Stimulated activated CD8-positive, alpha-beta memory T cell treated with anti-CD3 and anti-CD28 coated beads, Interleukin-4, amount 100 ng/mL, for 48 hours (primary cell): ENCODE measurements around the gene RAPGEF5.

Experiments
- DNase-seq: peaks from one replicate; pipeline ENCODE4 v3.0.0-alpha.2; 2020

The RAPGEF5 gene

GRCh38 chr7:22251281-22251680 lies 105.7 kb downstream of the RAPGEF5 start:
- no peak for DNase-seq

DNA sequence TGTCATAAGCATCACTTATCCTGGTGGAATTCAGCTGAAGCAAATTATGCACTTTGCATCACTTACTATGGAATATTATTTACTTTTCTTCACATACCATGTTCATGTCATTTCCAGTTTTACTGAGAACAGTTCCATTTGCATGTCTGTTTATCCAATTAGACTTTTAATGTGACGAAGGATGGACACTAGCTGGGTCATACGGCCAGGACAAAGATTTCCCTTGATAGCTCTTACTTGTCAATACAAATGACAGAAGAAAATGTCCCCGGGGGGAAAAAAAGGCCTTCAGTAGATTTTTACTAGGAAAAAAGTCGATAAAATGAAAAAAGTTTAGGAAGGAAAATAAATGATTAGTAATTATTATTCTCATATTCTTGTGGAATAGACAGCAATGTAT lies 106.6 kb downstream of the RAPGEF5 start:
- no peak for DNase-seq

GRCh38 chr7:22248111-22248809 lies 108.7 kb downstream of the RAPGEF5 start:
- no peak for DNase-seq

DNA sequence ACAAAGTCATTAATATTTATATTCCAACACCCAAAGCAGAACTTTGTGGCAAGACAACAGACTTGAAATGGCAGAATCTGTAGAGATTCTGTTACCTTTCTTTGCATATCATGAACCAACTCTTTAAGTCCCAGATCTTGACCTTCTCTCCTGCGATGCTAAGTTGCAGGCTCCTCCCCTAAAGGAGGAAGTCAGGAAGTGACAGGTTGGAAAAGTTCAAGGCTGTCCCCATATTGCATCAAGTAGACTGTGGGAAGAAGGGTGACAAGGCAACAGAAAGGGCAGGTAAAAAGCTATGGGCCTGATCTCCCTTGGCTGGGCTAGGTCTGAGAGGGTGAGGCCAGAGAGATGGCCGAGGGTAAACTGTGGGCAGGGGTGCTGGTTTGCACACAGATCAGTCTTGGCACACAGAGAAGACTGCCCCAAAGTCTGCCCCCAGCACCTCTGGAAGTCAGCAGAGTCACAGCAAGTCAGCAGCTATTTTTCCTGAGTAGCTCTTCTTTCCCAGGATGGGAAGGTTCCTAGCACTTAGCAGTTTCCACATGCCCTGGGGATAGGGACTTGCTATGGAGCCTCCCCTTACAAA lies 115.1 kb downstream of the RAPGEF5 start:
- no peak for DNase-seq

GRCh38 chr7:22240904-22241571 lies 115.9 kb downstream of the RAPGEF5 start:
- DNase-seq = no peak

DNA sequence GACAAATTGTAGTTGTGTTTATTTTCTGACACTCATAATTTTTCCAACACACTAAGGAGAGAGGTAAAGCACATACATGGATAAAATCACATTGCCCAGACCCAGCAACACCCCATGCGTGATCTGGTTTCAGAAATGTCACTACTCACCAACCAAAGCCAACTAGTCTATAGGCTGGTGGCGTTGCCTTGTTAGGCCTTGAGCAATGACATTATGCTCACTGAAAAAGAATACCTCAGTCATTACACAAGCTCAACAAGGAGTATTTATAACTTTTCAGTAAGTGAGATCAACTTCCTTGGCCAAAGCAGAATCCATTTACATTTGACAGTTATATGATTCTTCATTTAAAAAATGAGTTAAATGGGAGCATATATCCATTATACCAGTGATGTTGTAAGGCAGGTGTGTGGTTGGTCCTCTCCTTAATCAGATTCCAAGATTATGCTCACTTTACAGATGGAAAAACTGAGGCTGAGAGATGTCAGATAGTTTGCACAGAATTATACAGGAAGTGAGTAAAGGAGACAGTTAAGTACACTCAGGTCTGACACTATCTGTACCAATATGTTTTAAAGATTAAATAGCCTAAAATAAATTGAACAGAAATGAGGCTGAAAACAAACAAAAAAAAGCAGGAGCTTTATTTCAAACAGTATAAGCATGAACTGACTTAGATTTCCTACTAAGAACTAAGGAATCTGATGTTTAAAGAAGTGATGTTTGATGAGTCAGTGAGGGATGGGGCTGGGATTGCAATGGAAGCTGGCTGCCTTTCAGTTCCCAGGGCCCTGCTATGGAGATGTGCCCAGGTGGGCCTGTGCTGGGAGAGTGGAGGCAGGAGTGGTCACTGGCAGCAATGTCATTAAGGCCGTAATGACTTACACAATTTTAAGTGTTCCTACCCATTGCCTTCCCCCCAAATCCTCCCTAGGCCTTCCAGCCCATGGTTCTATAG lies 118.3 kb downstream of the RAPGEF5 start:
- no peak for DNase-seq

GRCh38 chr7:22235134-22235533 lies 121.8 kb downstream of the RAPGEF5 start:
- DNase-seq = no peak

DNA sequence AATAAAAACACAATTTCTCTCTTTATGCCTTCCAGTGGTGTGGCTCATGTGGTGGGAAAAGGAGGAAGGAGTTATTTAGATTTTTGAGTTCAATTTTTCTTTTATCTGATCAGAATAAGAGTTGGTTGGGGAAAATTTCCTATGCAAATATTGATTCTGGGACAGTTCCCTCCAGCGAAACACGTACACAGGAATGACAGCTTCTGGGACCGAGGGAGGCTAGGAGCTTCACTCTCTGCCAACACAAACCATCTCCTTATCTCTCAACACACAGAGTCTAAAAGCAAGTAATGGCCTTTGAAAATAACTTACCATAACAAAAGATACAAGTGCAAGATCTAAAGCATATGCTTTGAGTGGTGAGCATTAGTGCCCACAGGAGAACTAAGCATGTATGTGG lies 122.7 kb downstream of the RAPGEF5 start:
- DNase-seq = no peak

DNA sequence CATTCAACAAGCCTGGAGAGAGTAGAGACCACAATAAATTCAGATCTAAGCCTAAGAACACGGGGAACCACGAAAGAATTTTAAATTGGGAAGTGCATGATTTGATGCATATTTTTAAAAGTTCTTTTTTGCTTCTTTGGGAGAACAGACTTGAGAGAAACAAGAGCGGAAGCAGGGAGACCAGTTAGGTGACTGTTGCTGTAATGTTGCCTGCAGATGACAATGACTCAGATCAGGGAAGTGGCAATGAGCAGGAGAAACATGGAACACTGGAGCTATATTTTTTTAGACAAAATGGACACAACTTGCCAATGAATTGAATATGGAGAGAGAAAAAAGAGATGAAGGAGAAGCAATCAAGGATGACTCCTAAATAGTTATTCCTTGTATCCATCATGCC lies 125.1 kb downstream of the RAPGEF5 start:
- DNase-seq = no peak

GRCh38 chr7:22231141-22231540 lies 125.8 kb downstream of the RAPGEF5 start:
- DNase-seq = no peak

- DNase-seq = no peak
Observed at GRCh38 chr7:22230238-22230637, 126.7 kb downstream of the RAPGEF5 start.

DNA sequence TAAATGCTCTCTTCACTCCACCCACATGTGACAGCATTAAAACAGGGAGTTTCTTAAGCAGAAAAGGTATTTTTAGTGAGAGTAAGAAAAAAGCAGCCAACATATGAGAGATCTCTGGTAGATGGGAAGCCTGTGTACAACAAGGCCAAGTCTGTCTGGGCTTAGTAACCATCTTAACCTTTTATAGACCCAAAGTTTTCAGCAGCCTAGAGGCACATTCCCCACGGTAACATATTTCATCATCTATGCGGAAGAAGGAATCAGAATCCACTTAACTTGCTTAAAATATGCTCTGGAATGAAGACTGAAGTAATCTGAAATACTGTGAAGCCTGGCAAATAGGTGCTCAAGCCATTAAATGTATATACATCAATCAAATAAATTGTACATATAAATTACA lies 127.8 kb downstream of the RAPGEF5 start:
- DNase-seq = no peak

GRCh38 chr7:22223807-22224206 lies 133.1 kb downstream of the RAPGEF5 start:
- no peak for DNase-seq

- DNase-seq = no peak
Observed at GRCh38 chr7:22220941-22221340, 136.0 kb downstream of the RAPGEF5 start.

DNA sequence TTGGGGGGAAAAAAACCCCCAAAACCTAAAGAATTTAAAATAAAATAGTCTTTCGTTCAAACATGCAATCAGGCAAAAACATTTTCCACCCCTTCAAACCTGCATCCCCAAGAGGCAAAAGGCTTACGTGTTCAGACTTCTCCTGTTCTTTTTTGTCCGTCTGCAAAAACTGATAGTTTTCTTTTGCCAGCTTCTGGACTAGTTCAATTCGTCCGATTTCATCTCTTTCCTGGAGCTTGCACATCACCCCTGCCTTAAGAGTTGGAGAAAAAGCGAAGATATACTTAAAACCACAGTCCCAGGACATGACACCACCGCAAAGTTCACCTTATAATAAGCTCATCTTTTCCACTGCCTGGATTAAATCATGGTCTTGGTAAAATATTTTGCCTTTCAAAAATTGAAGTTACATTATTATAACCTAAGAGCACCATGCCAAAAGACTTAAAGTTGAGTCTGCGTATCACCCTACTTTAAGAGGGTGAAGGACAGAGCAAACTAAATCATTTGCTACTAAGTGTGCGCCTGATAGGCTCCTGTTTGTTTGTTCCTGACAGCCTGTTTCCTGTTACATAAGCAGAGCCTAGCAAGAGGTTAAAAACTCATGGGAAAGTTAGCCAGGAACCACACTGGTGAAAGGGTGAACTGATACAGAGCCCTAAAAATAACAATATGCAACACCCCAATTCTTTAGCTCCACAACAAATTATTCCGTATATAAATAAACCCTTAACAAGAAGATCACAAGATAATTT lies 137.0 kb downstream of the RAPGEF5 start:
- no peak for DNase-seq

DNA sequence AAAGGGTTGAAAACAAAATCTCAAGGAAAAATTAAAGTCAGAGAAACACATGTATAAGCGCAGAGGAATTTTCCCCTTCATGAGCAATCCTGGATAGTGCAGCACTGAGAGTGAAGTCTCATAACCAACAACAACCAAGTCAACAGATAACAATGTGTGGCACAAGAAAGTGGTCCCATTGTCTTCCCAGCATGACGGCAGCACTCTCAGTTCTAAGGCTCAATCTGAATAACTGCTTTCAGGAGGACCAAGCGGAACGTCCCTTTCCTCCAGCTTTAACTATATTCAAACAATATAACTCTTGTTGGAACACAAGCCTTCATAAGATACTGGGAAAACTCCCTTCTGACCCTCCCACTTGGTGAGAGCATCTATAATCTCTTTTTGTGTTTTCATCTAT lies 137.9 kb downstream of the RAPGEF5 start:
- DNase-seq = no peak

DNA sequence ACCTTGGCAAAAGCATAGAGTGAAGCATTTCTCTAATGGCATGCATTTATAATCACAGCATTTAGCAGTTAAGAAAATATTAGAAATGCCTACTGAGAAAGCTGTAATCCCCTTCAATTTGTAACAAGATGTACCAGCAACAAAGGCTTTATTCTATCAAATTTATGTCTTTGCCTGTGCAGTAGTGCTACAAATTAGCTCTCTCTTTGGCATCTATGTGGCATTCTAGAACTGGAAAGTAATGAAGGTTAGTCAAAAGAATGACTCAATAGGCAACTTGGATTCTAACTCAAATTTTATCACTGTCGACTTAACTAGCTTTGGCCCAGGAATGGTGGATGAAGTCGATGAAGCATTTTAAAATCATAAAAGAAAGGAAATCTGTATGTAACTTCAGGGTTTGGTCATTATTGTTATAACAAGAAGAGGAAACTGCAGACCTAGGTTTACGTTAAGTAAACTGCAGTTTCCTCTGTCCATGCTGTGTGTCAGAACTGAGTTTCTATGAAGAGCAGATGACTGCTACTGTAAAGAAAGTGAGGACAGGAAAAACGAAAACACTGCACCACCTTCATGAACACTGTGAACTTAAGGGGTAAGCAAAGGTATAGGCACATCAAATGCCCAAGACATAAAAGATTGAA lies 140.0 kb downstream of the RAPGEF5 start:
- no peak for DNase-seq

DNA sequence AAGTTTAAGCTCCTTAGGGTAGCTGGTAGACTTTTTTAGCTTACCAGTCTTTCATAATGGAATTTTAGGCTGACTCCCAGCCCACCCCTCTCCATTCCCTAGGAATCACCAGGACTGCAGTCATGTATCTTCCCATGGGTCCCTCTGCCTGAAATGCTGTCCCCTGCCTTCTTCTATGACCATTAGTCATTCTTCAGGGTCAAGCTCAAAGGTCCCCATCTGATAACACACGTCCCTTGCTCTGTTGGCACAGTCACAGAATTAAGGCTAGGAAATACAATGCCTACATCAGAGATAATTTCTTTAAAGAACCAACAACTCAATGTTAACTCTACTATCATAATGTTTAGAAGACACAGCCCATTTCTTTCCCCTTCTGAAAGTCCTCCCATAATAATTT lies 140.6 kb downstream of the RAPGEF5 start:
- DNase-seq = no peak

DNA sequence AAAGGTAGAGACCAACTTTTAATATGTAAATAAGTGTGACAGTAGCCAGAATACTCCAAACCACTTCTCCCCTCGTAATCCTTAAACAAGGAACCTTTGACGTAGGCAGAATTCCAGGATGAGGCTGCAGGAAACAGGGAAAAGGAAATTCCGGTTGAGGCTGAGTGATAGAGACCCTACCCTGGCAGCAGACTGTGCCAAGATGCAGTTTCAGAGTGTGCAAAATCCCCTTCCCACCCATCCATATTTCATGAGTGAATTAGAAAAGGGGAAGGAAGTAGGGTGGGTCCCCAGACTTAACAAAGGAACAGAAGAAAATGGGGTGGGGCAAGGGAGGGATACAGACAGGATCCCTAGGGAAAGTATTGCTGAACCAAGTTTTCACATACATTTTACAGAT lies 143.0 kb downstream of the RAPGEF5 start:
- no peak for DNase-seq

GRCh38 chr7:22213081-22213480 lies 143.9 kb downstream of the RAPGEF5 start:
- DNase-seq = no peak

DNA sequence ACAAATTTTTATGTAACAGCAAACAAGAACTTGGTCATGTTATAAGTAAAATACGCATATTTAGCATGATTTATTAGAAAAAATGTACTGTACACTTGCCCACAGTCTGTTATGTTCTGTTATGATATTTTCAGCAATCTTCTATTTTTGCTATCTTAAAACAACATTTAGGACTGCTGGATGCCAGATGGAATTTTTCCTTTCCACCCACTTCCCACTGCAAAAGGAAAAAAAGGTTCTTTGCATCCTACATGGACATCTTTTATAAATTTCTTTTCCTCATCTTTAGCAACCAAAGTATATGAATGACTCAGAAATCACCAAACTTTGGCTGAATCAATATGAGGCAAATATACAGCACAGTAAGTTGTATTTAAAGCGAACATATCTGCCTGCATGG lies 146.0 kb downstream of the RAPGEF5 start:
- DNase-seq = no peak

- DNase-seq = no peak
Observed at GRCh38 chr7:22210355-22210754, 146.6 kb downstream of the RAPGEF5 start.
